Neural cell (in vitro differentiated cells): Measurements from ENCODE around the gene CFAP43. TPM values are rescaled to one million over a fixed set of nuclear protein-coding genes. Genes with fewer than 3 reads are reported as not detected.

Experiments
- H2AFZ ChIP-seq: fragments of 200-600, 300-800 bp; sonication (generic), shearing (Covaris generic); 2 replicates; pipeline ENCODE4 v1.6.0; 2014; ENCODE audit warnings: low read depth, mild to moderate bottlenecking, antibody characterized with exemption, low read length, moderate library complexity
- H3F3A ChIP-seq: fragments of 200-600 bp; shearing (Covaris generic); 2 replicates; pipeline ENCODE4 v1.6.1; 2016; ENCODE audit warnings: mild to moderate bottlenecking, moderate library complexity, mixed read lengths, antibody characterized with exemption, low read length; ENCODE audit not compliant: insufficient read depth, poor library complexity, severe bottlenecking
- H3K27ac ChIP-seq: fragments of 200-600, 300-800 bp; sonication (generic), shearing (Covaris generic); 2 replicates; pipeline ENCODE4 v1.5.1; 2014; ENCODE audit warnings: mild to moderate bottlenecking, low read length, moderate library complexity
- H3K27me3 ChIP-seq: fragments of 300-800, 200-600 bp; sonication (generic), shearing (Covaris generic); 2 replicates; pipeline ENCODE4 v1.6.0; 2014; ENCODE audit warnings: mild to moderate bottlenecking, low read depth, low read length, moderate library complexity; ENCODE audit not compliant: insufficient read depth
- H3K36me3 ChIP-seq: fragments of 300-800, 200-600 bp; sonication (generic), shearing (Covaris generic); 2 replicates; pipeline ENCODE4 v1.5.1; 2014; ENCODE audit warnings: mild to moderate bottlenecking, antibody characterized with exemption, low read length, moderate library complexity; ENCODE audit not compliant: insufficient read depth
- H3K4me2 ChIP-seq: fragments of 300-800, 200-600 bp; sonication (generic), shearing (Covaris generic); 2 replicates; pipeline ENCODE4 v1.6.0; 2014; ENCODE audit warnings: mild to moderate bottlenecking, low read length
- H3K4me3 ChIP-seq: fragments of 300-800, 200-600 bp; sonication (generic), shearing (Covaris generic); 2 replicates; pipeline ENCODE4 v1.5.1; 2014; ENCODE audit warnings: mild to moderate bottlenecking, low read length, moderate library complexity
- H3K79me2 ChIP-seq: fragments of 200-600 bp; shearing (Covaris generic); replicated peaks from 2 replicates; pipeline ENCODE4 v1.6.0; 2014; ENCODE audit warnings: mild to moderate bottlenecking, low read length, moderate library complexity; ENCODE audit not compliant: insufficient read depth
- H3K9ac ChIP-seq: fragments of 300-800, 200-600 bp; sonication (generic), shearing (Covaris generic); 2 replicates; pipeline ENCODE4 v1.6.1; 2016; ENCODE audit warnings: mild to moderate bottlenecking, low read length, mixed read lengths
- H3K9me2 ChIP-seq: fragments of 200-600 bp; shearing (Covaris generic); 2 replicates; pipeline ENCODE4 v1.6.1; 2016; ENCODE audit warnings: mild to moderate bottlenecking, low read length, mixed read lengths; ENCODE audit not compliant: insufficient read depth
- H3K9me3 ChIP-seq: fragments of 200-600, 300-800 bp; sonication (generic), shearing (Covaris generic); 2 replicates; pipeline ENCODE4 v1.6.1; 2016; ENCODE audit warnings: mild to moderate bottlenecking, mixed run types, low read length, moderate library complexity, mixed read lengths
- H4K20me1 ChIP-seq: fragments of 200-600 bp; shearing (Covaris generic); 2 replicates; pipeline ENCODE4 v1.6.1; 2016; ENCODE audit warnings: mild to moderate bottlenecking, mixed run types; ENCODE audit not compliant: insufficient read depth
- CTCF ChIP-seq: fragments of 450-650 bp; IDR thresholded peaks from 2 replicates; pipeline ENCODE4 v1.5.1; 2014; ENCODE audit warnings: antibody characterized with exemption, mild to moderate bottlenecking, moderate library complexity; ENCODE audit not compliant: poor library complexity, severe bottlenecking
- EP300 ChIP-seq: fragments of 450-650 bp; conservative IDR thresholded peaks from 2 replicates; pipeline ENCODE4 v1.6.1; 2014; ENCODE audit warnings: antibody characterized with exemption, mild to moderate bottlenecking, moderate library complexity; ENCODE audit not compliant: poor library complexity, severe bottlenecking
- MXI1 ChIP-seq: fragments of 450-650 bp; conservative IDR thresholded peaks from 2 replicates; pipeline ENCODE4 v1.6.1; 2014; ENCODE audit warnings: antibody characterized with exemption, mild to moderate bottlenecking; ENCODE audit not compliant: poor library complexity, severe bottlenecking
- POLR2AphosphoS5 ChIP-seq: IDR thresholded peaks from 2 replicates; pipeline ENCODE4 v1.6.1; 2012
- REST ChIP-seq: IDR thresholded peaks from 2 replicates; pipeline ENCODE4 v1.6.1; 2012; ENCODE audit warnings: borderline replicate concordance
- TAF1 ChIP-seq: IDR thresholded peaks from 2 replicates; pipeline ENCODE4 v1.6.1; 2012; ENCODE audit warnings: low read depth
- polyA plus RNA-seq: library from polyadenylated mRNA; depleted of rRNA; stranded (reverse); fragments of >200 nt; gene quantifications from 2 replicates; pipeline ENCODE4 v1.2.3, GENCODE V29; 2014

CFAP43 gene
- polyA plus RNA-seq, 1 donor from 2014 or later, result 5.0 TPM

GRCh38 chr10:104170610-104171254 lies 61.4 kb downstream of the CFAP43 start:
- no peak overlapping the region for H3K4me2 ChIP-seq
- no peak for TF ChIP-seq TAF1
- TF ChIP-seq POLR2AphosphoS5, result no peak
- no peaks in the 10 kb centered on the region for H3K36me3 ChIP-seq
- H3K27me3 ChIP-seq, result no peaks in the 10 kb centered on the region
- H3K9me3 ChIP-seq, result no peaks in the 10 kb centered on the region
- H2AFZ ChIP-seq, result no peak overlapping the region
- no peaks in the 10 kb centered on the region for H4K20me1 ChIP-seq
- H3F3A ChIP-seq, result no peaks in the 10 kb centered on the region
- H3K79me2 ChIP-seq, result no peaks in the 10 kb centered on the region
- H3K4me3 ChIP-seq, result no peak overlapping the region
- H3K27ac ChIP-seq, result no peak overlapping the region
- H3K9ac ChIP-seq, result no peak overlapping the region
- H3K9me2 ChIP-seq, result no peaks in the 10 kb centered on the region

- Histone ChIP-seq H3K4me3 (no peak overlapping the region), H3K36me3 (no peaks in the 10 kb centered on the region), H3K9me3 (peaks cover 4% of the 10 kb centered on the region), H2AFZ (no peak overlapping the region), H3K79me2 (no peaks in the 10 kb centered on the region), H3F3A (no peaks in the 10 kb centered on the region), H3K9ac (no peak overlapping the region), H3K9me2 (no peaks in the 10 kb centered on the region), H3K27me3 (no peaks in the 10 kb centered on the region), H3K27ac (no peak overlapping the region), H3K4me2 (no peak overlapping the region), H4K20me1 (no peaks in the 10 kb centered on the region)
- TF ChIP-seq MXI1 (no peak), CTCF (no peak), EP300 (no peak)
Observed at GRCh38 chr10:104155591-104155990, 76.6 kb downstream of the CFAP43 start.

DNA sequence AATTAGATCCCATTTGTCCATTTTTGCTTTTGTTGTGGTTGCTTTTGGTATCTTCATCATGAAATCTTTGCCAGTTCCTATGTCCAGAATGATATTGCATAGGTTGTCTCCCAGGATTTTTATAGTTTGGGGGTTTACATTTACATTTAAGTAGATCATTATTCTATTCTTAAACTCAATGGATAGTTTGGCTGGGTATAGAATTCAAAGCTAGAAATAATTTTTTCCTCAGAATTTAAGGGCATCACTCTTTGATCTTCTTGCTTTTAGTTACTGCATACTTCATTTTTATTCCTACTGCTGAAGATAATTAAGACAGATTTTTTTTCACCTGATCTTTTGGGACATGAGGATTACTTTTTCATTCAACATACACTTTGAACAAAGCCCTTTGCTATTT lies 80.4 kb downstream of the CFAP43 start:
- Histone ChIP-seq H3K9me3 (peaks cover 4% of the 10 kb centered on the region), H3K9me2 (no peaks in the 10 kb centered on the region), H3K4me3 (no peak overlapping the region), H3K27me3 (no peaks in the 10 kb centered on the region), H3K36me3 (no peaks in the 10 kb centered on the region), H2AFZ (no peak overlapping the region), H3K9ac (no peak overlapping the region), H4K20me1 (no peaks in the 10 kb centered on the region), H3F3A (no peaks in the 10 kb centered on the region), H3K27ac (no peak overlapping the region), H3K79me2 (no peaks in the 10 kb centered on the region), H3K4me2 (no peak overlapping the region)
- no peak for TF ChIP-seq EP300

GRCh38 chr10:104150139-104150538 lies 82.0 kb downstream of the CFAP43 start:
- Histone ChIP-seq H3K27ac (no peak overlapping the region), H3K27me3 (no peaks in the 10 kb centered on the region), H2AFZ (no peak overlapping the region), H3K4me2 (no peak overlapping the region), H3F3A (no peaks in the 10 kb centered on the region), H3K9ac (no peak overlapping the region), H3K9me2 (no peaks in the 10 kb centered on the region), H4K20me1 (no peaks in the 10 kb centered on the region), H3K36me3 (no peaks in the 10 kb centered on the region), H3K9me3 (peaks cover 4% of the 10 kb centered on the region), H3K79me2 (no peaks in the 10 kb centered on the region), H3K4me3 (no peak overlapping the region)
- no peak for TF ChIP-seq REST
